ENCODE data around the gene RTN3. TPM values are rescaled to one million over a fixed set of nuclear protein-coding genes. Genes with fewer than 3 reads are reported as not detected.
"Not testable (repeated sequence)": the region's sequence is repeated elsewhere in the genome, so short reads cannot be mapped to it uniquely, and the experiment has no call there.

RTN3 gene, protein sequence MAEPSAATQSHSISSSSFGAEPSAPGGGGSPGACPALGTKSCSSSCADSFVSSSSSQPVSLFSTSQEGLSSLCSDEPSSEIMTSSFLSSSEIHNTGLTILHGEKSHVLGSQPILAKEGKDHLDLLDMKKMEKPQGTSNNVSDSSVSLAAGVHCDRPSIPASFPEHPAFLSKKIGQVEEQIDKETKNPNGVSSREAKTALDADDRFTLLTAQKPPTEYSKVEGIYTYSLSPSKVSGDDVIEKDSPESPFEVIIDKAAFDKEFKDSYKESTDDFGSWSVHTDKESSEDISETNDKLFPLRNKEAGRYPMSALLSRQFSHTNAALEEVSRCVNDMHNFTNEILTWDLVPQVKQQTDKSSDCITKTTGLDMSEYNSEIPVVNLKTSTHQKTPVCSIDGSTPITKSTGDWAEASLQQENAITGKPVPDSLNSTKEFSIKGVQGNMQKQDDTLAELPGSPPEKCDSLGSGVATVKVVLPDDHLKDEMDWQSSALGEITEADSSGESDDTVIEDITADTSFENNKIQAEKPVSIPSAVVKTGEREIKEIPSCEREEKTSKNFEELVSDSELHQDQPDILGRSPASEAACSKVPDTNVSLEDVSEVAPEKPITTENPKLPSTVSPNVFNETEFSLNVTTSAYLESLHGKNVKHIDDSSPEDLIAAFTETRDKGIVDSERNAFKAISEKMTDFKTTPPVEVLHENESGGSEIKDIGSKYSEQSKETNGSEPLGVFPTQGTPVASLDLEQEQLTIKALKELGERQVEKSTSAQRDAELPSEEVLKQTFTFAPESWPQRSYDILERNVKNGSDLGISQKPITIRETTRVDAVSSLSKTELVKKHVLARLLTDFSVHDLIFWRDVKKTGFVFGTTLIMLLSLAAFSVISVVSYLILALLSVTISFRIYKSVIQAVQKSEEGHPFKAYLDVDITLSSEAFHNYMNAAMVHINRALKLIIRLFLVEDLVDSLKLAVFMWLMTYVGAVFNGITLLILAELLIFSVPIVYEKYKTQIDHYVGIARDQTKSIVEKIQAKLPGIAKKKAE
- total RNA-seq = 100 to 1,000 TPM in 4 of 6 donors, 10 to 100 TPM in 2; 41.9 to 153 (median 113) TPM

GRCh38 chr11:63681321-63682065 is at the start of gene RTN3:
RTN3 (plus strand) TSS chr11:63681500; CDS start chr11:63681637, 137 bp downstream.
- Histone ChIP-seq H3K4me3 (peak within 1 kb of the TSS; percentile 70 to 89 (median 84)), H3K9me3 (no peaks in the 10 kb centered on the region), H3K27me3 (no peaks in the 10 kb centered on the region), H3K27ac (peak within 1 kb of the TSS; percentile 92 to 100 (median 96)), H3K4me1 (peaks cover 17 to 25% (median 22%) of the 10 kb centered on the region in 4 donors), H3K36me3 (no peaks in the 10 kb centered on the region)
- peak; percentile 97 to 98 for ATAC-seq (ENCODE audit: low FRiP score in 2 of 2)
- TF ChIP-seq, protein P1, sequence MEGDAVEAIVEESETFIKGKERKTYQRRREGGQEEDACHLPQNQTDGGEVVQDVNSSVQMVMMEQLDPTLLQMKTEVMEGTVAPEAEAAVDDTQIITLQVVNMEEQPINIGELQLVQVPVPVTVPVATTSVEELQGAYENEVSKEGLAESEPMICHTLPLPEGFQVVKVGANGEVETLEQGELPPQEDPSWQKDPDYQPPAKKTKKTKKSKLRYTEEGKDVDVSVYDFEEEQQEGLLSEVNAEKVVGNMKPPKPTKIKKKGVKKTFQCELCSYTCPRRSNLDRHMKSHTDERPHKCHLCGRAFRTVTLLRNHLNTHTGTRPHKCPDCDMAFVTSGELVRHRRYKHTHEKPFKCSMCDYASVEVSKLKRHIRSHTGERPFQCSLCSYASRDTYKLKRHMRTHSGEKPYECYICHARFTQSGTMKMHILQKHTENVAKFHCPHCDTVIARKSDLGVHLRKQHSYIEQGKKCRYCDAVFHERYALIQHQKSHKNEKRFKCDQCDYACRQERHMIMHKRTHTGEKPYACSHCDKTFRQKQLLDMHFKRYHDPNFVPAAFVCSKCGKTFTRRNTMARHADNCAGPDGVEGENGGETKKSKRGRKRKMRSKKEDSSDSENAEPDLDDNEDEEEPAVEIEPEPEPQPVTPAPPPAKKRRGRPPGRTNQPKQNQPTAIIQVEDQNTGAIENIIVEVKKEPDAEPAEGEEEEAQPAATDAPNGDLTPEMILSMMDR (IDR thresholded peaks at IDR 0.05) = peak in 3 of 6 experiments; percentile 9 to 61 (median 15)
- TF ChIP-seq POLR2A (IDR thresholded peaks at IDR 0.05) = peak in 3 of 4 donors; percentile 82 to 97 (median 91)
- peak; percentile 84 to 98 for TF ChIP-seq POLR2AphosphoS5 (IDR thresholded peaks at IDR 0.05)
- TF ChIP-seq EP300 (IDR thresholded peaks at IDR 0.05) = no peak
- WGBS, 2 donors = 0 to 1% methylated on average over 37 to 65 of the region's 74 CpGs
- peak; percentile 98 to 100 for DNase-seq

- ATAC-seq (ENCODE audit: low FRiP score in 2 of 2) (peak; percentile 72 to 83), DNase-seq (peak in 1 of 2 donors; percentile 49)
- 70 to 73% methylated on average over 10 of the region's 10 CpGs for WGBS, 2 donors
- no peak overlapping the region for H3K27ac ChIP-seq
- H3K4me3 ChIP-seq = no peak overlapping the region
- TF ChIP-seq POLR2A (IDR thresholded peaks at IDR 0.05) = no peak
- TF ChIP-seq, protein P1 (IDR thresholded peaks at IDR 0.05) = peak; percentile 56 to 86 (median 74)
- H3K27me3 ChIP-seq = no peaks in the 10 kb centered on the region
- no peaks in the 10 kb centered on the region for H3K9me3 ChIP-seq
- peaks cover 6 to 94% (median 32%) of the 10 kb centered on the region in 4 donors for H3K36me3 ChIP-seq
- no peaks in the 10 kb centered on the region for H3K4me1 ChIP-seq
Observed at GRCh38 chr11:63635762-63636465, 45.4 kb upstream of the RTN3 start.

DNA sequence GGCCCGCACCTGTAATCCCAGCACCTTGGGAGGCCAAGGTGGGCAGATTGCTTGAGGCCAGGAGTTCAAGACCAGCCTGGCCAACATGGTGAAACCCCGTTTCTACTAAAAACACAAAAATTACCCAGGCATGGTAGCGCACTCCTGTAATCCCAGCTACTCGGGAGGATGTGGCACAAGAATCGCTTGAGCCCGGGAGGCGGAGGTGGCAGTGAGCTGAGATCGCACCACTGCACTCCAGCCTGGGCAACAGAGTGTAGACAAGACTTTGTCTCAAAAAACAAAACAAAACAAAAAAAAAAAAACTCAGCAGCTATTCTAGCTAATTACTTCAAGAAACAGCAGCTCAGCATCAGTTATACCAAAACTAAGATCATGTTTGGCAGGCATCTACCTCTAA is 42.9 kb upstream of the RTN3 start:
- ATAC-seq (ENCODE audit: low FRiP score in 2 of 2); H3K4me3 ChIP-seq; H3K27ac ChIP-seq; DNase-seq; H3K4me1 ChIP-seq; H3K27me3 ChIP-seq; H3K9me3 ChIP-seq: not testable (repeated sequence)
- H3K36me3 ChIP-seq = peaks cover 18 to 94% (median 37%) of the 10 kb centered on the region in 4 donors
- WGBS, 2 donors = 93 to 97% methylated on average over 8 of the region's 8 CpGs

- H3K36me3 ChIP-seq = peaks cover 18 to 95% (median 40%) of the 10 kb centered on the region in 4 donors
- H3K9me3 ChIP-seq = no peaks in the 10 kb centered on the region
- H3K27ac ChIP-seq = no peak overlapping the region
- 60 to 68% methylated on average over 3 of the region's 3 CpGs for WGBS, 2 donors
- TF ChIP-seq, protein P1 (IDR thresholded peaks at IDR 0.05) = peak in 3 of 6 experiments; percentile 31 to 43 (median 39)
- TF ChIP-seq EP300 (IDR thresholded peaks at IDR 0.05) (no peak), POLR2A (IDR thresholded peaks at IDR 0.05) (no peak), POLR2AphosphoS5 (IDR thresholded peaks at IDR 0.05) (no peak)
- no peaks in the 10 kb centered on the region for H3K4me1 ChIP-seq
- DNase-seq (no peak), ATAC-seq (ENCODE audit: low FRiP score in 2 of 2) (peak in 1 of 2 donors; percentile 53)
- H3K4me3 ChIP-seq = no peak overlapping the region
- H3K27me3 ChIP-seq = no peaks in the 10 kb centered on the region
Observed at GRCh38 chr11:63639199-63639832, 42.0 kb upstream of the RTN3 start.

Measured in upper lobe of left lung (tissue), 6 donors.